NCI-H128 (cell line): ENCODE results near the gene LRP11.
A peak's percentile ranks its signal among the peaks of the same experiment; 100 is the strongest.
"Not testable (repeated sequence)": the region's sequence is repeated elsewhere in the genome, so short reads cannot be mapped to it uniquely, and the experiment has no call there.

Experiments
- DNase-seq: peaks from one replicate; lab custom pipeline; 2025; ENCODE audit not compliant: unreplicated experiment; lab: John Stamatoyannopoulos, UW

The LRP11 gene

DNA sequence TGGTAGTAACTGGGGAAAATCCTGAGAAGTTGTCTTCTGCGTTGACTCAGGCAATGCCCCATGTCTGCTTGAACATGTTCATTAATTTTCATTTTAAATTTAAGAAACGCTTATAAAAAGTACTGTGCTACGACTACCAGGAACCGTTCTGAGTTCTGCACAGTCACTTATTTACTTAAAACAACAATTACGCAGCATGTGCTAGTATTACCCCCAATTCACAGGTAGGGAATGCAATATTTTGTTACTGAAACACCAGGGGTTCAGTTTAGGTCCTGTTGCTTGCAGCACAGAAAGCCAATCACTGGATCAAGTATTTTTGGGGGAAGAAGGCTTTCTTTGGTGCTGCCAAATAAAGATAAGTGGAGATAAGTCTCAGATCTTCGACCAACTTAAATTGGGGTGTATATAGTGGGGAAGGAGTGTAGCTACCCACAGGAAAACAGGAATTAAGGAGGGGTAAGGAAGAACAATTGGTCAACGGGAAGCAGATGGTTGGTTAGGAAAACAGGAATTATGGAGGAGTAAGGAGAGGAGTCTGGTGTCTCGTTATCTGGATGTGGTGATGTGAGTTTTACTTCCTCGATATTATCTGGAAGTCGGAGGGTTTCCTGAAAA is 5.2 kb upstream of the LRP11 start:
- no peak for DNase-seq

DNA sequence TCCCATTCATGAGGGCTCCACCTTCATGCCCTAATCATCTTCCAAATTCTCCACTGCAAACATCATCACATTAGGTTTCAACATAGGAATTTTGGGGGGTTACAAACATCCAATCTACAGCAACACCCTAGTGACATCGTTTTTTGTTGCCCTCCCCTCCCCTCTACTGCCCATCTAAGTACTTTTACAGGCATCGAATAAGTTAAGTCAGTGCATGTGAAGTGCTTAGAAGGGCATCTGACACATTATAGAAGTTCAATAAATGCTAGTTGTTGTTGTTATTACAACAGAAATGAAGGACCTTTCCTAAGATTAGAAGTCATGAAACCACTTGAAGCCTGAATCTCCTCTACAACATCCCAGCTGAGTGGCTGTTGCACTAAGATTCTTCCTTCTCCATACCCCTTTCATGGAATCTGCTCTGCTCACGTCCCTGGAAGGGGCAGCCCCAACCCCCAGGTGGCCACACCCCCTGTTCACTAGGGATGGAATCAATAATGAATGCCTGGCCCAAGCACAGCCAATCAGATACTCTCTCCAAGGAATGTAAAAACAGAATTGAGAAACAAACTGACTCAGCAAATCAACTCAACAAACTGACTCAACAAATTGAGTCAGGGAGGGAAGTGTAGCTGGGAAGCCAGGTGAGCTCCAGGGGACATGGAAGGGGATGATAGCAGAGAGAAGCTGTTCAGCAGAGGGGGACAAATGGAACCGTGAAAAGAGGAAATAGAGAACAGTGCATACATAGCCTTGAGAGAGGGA is 3.9 kb upstream of the LRP11 start:
- no peak for DNase-seq

DNA sequence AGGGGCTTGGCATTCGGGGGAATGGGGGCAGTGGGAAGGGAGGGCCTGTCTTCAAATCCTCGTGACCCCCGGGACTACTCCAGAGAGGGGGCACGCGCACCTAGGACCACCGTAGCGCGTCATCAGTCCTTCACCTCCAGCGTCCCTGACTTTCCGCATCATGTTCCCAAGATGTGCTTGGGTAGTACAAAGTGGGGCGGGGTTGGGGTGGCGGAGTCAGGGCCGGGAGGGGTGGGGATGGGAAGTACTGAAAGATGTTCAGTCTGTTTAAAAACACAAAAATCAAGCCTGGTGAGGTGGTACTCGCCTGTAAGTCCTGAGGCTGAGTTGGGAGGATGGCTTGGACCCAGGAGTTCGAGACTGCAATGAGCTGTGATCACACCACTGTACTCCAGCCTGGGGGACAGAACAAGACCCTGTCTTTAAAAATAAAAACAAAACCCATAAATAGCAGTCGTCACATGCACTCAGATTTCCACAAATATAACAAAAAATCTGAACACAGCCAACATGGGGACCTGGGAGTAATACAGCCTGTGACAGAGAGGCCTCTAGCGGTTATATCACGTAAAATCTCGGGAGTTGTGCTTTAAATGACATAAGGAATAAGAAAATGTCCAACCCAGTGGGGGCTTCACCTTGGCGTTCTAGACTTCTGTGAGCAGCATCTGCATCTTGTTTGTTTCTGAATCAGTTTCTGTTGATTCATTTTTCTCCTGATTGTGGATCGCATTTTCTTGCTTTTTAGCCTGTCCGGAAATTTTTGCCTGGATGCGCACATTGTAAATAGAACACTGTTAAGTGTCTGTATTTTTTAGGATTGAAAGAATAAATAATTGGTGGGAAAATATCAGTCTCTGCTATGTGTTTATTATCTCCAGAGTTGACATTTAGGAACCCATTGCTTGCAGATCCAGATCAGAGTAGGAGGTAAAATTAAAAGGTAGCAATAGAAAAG is 698 bp upstream of the LRP11 start:
- DNase-seq: peak; percentile 37

DNA sequence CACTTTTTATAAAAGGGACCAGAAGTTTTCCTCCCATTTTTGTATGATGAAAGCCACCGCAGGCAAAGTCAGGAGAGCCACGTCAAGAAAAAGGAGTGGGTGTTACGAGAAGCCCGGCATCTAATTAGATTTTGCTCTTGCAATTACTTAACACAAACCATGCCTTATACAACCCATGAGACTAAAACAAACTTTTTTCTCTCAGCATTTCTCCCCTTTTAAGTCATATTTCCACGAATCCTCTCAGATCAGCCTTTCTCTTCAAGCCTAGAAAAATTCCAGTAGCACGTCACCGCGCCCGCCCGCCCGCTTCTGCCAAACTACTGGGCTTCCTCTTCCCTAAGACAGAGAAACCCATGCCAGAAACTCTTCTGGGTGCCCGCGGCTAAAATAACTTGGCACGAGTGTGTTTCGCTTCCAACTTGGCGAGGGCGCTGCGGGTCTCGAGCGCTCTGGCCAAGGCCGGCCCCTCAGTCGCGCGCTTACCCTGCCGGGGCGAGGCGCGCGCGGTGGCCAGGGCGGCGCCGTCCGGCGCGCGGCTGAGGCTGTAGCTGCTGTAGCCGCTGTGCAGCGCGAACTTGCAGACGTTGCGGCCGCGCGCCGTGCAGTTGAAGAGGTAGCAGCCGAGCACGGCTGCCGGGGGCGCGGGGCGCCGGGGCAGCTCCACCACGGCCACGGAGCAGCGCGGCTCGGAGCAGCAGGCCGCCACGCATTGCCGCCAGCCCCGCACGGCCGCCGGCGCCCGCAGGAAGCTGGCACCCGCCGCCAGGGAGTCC is 1.0 kb downstream of the LRP11 start:
- DNase-seq: no peak

DNA sequence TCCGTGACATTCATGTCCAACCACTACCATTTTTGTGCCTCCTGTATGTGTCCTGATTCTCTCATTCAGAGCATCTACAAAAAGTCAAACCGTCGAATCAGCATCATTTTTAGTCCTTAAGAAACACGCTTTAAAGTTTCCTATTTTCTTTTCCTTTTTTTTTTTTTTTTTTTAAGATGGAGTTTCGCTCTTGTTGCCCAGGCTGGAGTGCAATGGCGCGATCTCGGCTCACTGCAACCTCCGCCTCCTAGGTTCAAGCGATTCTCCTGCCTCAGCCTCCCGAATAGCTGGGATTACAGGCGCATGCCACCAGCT is 1.8 kb downstream of the LRP11 start:
- DNase-seq: not testable (repeated sequence)

DNA sequence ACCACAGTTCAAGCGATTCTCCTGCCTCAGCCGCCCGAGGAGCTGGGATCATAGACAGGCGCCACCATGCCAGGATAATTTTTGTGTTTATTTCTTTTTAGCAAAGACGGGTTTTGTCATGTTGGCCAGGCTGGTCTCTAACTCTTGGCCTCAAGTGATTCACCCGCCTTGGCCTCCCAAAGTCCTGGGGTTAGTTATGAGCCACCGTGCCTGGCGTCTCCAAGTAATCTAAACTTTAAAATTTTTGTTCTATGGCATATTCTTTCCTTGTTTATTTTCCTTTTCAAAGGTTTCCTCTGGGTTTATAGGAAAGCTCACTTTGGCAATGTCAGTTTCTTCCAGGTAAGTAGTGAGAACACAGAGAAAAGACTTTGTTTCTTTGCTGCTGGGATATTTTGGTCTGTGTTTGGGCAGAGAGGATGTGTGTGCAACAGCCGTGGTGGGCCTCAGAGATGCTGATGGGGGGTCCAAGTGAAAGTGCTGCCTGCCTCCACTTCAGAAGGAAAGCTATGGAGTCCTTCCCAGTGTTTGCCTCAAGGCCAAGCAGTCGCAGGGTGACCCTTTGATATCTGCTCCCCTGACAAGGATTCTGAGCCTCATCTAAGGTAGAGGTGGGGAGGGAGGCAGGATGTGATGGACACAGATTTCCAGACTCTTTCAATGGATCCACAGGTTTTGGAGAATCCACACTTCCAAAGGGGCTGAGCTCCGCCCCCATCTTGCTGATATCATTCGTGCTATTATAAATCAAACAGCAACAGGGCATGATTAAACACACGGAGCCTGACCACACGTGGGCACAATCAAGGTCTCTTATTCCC is 2.3 kb downstream of the LRP11 start:
- no peak for DNase-seq

DNA sequence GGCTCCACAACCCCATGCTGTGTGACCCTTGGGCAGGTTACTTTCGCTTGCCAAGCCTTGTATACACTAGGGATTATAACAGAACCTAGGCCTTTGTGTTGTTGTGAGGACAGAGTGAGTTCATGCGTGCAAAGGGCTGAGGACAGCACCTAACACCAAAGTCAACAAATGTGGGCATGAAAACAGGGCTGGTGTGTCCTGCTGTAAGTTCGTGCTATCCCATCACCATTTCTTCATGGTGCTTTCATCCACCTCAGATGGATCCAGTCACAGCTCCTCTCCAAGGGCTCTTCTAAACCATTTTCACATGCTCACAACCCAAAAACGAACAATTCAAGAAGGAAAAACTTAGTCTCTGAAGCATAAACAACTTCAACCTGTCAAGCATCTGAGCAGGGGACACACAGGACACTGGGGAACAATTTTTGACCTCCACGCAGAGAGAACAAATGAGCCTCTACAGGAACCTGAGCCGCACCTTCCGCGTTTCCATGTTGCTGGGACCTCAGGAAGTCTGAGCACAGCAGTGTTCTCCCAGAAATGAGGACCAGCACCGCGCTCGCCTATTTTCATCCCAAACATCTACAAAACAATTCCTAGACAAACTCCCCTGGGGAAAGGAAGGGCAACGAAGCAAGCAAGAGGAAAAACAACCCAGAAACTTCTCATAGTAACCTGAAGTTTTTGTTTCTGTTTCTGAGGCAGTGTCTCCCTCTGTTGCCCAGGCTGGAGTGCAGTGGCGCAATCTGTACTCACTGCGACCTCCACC is 3.1 kb downstream of the LRP11 start:
- DNase-seq: no peak

DNA sequence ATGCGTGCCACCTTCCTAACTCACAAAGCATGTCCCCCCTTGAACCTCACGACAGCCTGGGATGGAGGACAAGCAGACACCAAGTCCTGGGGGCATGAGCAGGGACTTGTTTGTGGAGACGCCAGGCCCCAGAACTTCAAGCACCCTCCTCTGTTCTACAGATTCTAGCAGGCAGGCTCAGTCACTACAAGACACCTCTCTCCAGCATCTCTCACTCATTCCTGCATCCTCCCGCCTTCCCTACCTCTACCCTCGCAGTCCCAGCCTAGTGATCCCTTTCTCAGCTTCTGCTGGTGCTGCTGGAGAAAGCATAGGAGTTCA is 3.7 kb downstream of the LRP11 start:
- DNase-seq: no peak

DNA sequence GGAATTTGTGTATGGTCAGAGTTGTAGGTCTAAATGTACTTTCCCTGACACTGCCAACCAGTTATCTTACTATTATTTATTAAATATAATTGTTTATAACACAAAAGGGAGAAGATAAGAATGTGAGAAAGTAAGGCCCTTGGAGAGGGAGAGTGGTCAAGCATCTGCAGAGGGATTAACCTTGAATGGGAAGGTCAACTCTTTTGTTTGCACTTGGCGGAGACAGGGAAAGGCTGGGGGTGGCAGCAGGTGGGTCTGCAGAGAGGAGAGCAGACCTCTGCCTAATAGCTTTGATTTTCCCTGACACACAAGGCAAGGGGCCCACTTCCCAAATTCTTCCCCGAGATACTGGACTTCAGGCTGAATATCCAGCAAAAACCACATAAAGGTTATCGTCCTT is 4.2 kb downstream of the LRP11 start:
- DNase-seq: no peak

DNA sequence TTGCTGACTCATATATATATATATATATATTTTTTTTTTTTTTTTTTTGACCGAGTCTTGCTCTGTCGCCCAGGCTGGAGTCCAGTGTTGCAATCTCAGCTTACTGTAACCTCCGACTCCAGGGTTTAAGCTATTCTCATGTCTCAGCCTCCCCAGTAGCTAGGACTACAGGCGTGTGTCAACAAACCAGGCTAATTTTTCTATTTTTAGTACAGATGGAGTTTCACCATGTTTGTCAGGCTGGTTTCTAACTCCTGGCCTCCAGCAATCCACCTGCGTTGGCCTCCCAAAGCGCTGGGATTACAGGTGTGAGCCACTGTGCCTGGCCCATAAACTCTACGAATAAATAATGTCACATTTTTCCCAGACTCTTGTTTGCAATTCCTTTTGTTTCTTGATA is 4.8 kb downstream of the LRP11 start:
- DNase-seq: no peak

DNA sequence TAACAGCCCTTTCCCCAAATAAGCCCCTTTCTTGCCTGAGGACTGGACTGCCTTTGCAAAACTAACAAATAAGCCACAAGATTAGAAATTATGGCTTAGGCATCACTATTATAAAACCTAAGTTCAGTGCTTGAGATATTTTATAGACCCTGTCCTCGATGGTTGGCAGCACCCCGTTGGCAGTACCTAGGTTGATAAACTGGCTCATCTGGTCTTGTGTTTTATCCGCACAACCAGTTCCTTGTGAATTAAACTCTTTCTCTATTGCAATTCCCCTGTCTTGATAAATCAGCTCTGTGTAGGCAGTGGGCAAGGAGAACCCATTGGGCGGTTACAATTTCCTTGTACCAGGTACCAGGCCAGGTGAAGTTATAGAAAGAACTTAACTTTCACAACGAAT is 6.6 kb downstream of the LRP11 start:
- DNase-seq: no peak

DNA sequence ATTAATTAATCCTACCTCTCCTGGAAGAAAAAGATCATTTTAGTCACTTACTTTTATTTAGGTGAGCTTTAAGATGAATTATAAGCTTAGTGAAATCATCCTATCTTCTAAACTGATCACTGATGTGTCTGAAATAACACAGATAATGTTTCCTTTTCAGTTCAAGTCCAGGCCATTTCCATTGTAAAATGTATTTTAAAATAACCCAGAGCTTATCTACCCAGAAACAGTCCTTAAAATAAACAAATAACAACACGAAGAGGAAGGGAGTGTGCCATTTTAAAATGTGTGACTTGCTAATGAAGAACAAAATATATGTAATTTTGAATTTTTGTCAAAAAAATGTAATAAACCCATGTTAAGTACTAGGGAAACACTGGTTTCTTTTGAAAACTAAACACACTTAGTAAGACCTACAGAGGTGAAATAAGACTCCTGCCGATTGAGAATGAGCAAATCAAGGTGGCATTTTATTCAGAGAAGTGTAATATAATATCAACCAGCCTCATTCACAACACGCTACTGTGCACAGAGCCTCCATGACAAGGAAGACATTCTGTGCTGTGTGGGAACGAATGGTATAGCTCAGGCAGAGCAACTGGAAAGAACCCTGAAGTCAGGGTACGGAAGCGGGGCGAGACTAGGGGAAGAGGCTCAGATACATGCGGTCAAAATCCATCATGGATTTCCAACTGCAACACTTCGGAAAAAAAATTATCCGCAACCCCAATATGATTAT is 7.7 kb downstream of the LRP11 start:
- DNase-seq: no peak

DNA sequence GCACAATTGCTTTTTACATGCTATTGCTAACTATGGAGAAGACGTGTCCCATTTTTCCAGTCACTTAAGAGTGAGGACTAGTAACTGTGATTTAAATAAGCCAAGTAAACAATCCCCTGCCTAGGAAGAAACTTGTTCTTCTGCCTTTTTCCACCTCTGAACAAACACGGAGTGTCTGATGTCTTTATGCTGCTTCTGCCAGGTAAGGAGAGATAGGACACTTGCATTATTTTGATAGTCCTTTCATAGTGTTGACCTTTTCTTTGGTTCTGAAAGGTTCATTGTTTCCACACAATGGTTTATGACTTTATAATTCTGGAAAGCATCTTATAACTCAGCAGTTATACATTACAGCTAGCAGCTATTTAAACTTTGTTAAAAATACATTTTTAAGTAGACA is 8.4 kb downstream of the LRP11 start:
- DNase-seq: no peak

DNA sequence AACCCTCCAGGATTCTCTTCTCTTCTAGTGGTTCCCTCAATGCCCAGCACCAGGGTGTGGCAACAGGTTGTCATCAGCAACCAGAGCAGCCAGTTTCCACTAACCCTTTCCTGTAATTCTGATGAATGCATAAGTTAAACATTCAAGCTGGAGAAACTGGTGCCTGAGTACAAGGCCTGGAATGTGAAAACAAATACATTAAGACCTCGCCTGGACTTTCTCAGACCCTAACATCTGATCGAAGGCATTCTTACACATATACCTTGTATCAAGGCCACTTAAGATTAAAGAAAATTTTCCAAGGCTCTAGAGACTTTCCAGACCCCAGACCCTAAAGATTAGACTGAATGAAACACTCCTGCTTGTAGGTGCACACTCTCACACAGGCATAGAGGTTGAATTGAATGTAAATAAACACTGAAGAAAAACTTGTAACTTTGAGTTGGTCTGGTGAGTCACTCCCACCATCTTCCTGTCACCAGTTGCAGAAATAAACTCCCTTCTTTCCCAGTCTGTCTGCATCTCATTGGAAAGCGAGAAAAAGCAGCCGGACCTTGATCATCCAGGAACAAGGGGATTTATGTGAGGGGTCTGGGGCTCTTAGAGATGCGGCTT is 9.0 kb downstream of the LRP11 start:
- no peak for DNase-seq

DNA sequence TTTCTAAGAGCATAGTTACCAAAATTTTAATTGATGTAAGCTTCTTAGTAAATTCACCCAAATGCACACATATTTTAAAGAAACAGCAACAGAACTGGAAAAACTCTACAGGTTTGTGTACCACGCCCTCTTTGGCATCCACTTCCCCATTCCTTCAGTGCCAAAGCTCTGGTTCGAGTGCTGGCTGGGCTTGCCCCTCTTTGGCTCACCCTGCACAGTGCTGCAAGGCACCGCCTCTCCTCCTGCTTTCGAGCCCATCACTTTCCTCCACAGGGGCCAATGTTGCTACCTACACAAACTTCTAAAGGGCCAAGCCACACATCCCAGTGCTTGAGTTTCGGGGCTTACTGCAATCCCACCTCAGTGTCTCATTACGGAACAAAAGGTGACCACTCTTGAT is 9.6 kb downstream of the LRP11 start:
- no peak for DNase-seq

DNA sequence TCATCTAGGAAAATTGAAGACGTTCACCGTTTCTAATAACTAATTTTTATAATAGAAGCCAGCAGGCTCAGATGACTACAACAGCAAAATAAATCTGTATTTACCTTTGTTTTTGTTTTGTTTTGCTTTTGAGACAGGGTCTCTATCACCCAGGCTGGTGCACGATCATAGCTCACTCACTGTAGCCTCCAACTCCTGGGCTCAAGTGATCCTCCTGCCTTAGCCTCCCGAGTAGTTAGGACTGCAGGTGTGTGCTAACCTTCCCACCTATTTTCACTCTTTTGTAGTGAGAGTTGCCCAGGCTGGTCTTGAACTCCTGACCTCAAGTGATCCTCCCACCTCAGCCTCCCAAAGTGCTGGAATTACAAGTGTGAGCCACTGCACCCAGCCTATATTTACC is 10.1 kb downstream of the LRP11 start:
- DNase-seq: not testable (repeated sequence)

DNA sequence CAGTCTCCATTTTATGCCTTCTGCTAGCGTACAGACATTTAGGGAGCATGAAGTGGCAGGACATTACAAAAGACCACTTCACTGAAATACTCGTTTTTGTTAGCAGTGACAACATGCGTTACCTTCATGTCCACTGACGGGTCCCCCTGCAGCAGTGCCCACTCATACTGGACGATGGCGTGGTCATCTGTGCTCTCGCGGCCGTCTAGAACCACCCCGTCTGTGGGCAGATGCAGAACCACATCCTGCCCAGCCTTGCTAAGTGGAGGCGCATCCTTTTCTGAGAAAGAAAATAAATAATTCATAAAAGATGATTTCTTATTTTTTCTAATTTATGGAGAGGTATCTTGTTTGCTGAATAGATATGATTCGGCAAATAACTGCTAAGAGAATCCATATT is 11.3 kb downstream of the LRP11 start:
- no peak for DNase-seq

DNA sequence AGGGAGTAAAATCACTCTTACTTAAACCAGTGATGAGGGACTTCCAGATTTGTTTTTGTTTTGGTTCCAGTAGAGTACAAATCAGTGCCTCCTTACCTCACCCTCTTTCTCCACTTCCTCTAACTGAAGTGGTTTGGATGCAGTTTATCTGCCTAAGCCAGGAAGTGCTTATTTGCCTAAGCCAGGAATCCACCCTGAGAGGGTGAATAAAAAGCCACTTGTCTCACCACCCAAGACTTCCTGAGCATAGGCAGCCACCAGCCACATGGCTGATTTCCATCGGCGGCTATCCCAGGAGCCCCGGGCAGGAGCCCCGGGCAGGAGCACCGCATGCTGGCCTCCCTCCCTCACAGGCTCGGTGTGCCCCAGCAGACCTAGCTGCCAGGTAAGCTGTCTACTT is 12.0 kb downstream of the LRP11 start:
- DNase-seq: no peak
